HepG2 (cell line): Measurements from ENCODE around the gene HERC4. TPM values are rescaled to one million over a fixed set of nuclear protein-coding genes. Genes with fewer than 3 reads are reported as not detected.

Source experiments
- ATAC-seq: fragments of 200-7000 bp; cut with Tn5 transposase; 3 replicates; pipeline ENCODE4 v1.9.1; 2020; ENCODE audit warnings: mild to moderate bottlenecking, moderate library complexity
- BruUV-seq: library from RNA; stranded (reverse); fragments of 400-500 nt; replicated peaks from 2 replicates; lab custom pipeline; 2021; lab: Mats Ljungman, UMichigan
- CTCF ChIA-PET: fragments of 300-600 bp; formaldehyde crosslinking; extraction: SDS; loops from one replicate; lab custom pipeline; 2021; ENCODE audit warnings: low total read pairs, inconsistent platforms, low intra/inter-chr PET ratio; lab: Yijun Ruan, JAX
- POLR2A ChIA-PET: fragments of 350-600 bp; sonication (Branson Sonifier 250); formaldehyde crosslinking; loops from one replicate; lab custom pipeline; 2020; ENCODE audit warnings: antibody characterized with exemption, inconsistent platforms; lab: Yijun Ruan, JAX
- DNase-seq: peaks from one replicate; pipeline ENCODE4 v3.0.0-alpha.2; 2015; ENCODE audit warnings: low spot score
- FAIRE-seq: peaks from 3 replicates; lab custom pipeline; 2011; peaks lifted over from hg19 to GRCh38; lab: Jason Lieb, UNC
- H2AFZ ChIP-seq: one replicate; pipeline ENCODE4 v1.6.1; 2011; ENCODE audit warnings: low read length, inconsistent platforms
- H3K27ac ChIP-seq: fragments of 300-600 bp; 3 replicates; pipeline ENCODE4 v1.8.0; 2011; ENCODE audit warnings: mixed run types, mild to moderate bottlenecking, mixed read lengths, low read length, inconsistent platforms; ENCODE audit not compliant: insufficient read depth; ENCODE audit errors: extremely low read length
- H3K27me3 ChIP-seq, 2 experiments: fragments of 200-600 bp in 1 of 2; 2 replicates in 1 of 2; 3 replicates in 1 of 2; pipeline versions ENCODE4 v1.6.0 to v1.8.0; 2011; ENCODE audit warnings: low read length in 2 of 2, mild to moderate bottlenecking in 2 of 2, moderate library complexity in 2 of 2, inconsistent platforms in 1 of 2; ENCODE audit not compliant: insufficient read depth in 2 of 2, control insufficient read depth in 1 of 2
- H3K36me3 ChIP-seq, 2 experiments: fragments of 200-600 bp in 1 of 2; replicated peaks in 1 of 2; 2 replicates in 1 of 2; 3 replicates in 1 of 2; pipeline versions ENCODE4 v1.5.1 to v1.8.0; 2011; ENCODE audit warnings: low read length in 2 of 2, inconsistent platforms in 1 of 2; ENCODE audit not compliant: insufficient read depth in 2 of 2, control insufficient read depth in 1 of 2
- H3K4me1 ChIP-seq: 2 replicates; pipeline ENCODE4 v1.5.1; 2012; ENCODE audit warnings: low read length, inconsistent platforms; ENCODE audit not compliant: insufficient read depth
- H3K4me2 ChIP-seq: 2 replicates; pipeline ENCODE4 v1.6.0; 2011; ENCODE audit warnings: low read depth, low read length, inconsistent platforms
- H3K4me3 ChIP-seq, 3 experiments: fragments of 200-600 bp in 1 of 3; sonication (generic), shearing (Covaris generic) in 1 of 3; replicated peaks in 1 of 3; 2 replicates each; pipeline ENCODE4 v1.5.1; 2011 to 2016; ENCODE audit warnings: low read length in 3 of 3, inconsistent platforms in 2 of 3, low read depth in 2 of 3, mild to moderate bottlenecking in 2 of 3, control low read depth in 1 of 3, mixed read lengths in 1 of 3; ENCODE audit not compliant: insufficient read depth in 1 of 3
- H3K79me2 ChIP-seq: one replicate; pipeline ENCODE4 v1.6.1; 2011; ENCODE audit warnings: low read length, inconsistent platforms; ENCODE audit not compliant: insufficient read depth
- H3K9ac ChIP-seq: 2 replicates; pipeline ENCODE4 v1.6.0; 2011; ENCODE audit warnings: mild to moderate bottlenecking, low read depth, low read length, inconsistent platforms; ENCODE audit not compliant: insufficient read depth
- H3K9me3 ChIP-seq: 2 replicates; pipeline ENCODE4 v1.5.1; 2012; ENCODE audit warnings: mild to moderate bottlenecking, low read length
- H4K20me1 ChIP-seq: 2 replicates; pipeline ENCODE4 v1.6.0; 2011; ENCODE audit warnings: inconsistent platforms, mild to moderate bottlenecking, low read length, moderate library complexity; ENCODE audit not compliant: insufficient read depth
- ATF3 ChIP-seq: sonication (generic); formaldehyde crosslinking; IDR thresholded peaks from 2 replicates; pipeline ENCODE4 v1.4.0; 2020; ENCODE audit warnings: missing genetic modification reagents
- CBFB ChIP-seq: sonication (generic); formaldehyde crosslinking; IDR thresholded peaks from 2 replicates; pipeline ENCODE4 v1.4.0; 2020; ENCODE audit warnings: missing genetic modification reagents
- CBX5 ChIP-seq: sonication (generic); formaldehyde crosslinking; IDR thresholded peaks from 2 replicates; pipeline ENCODE4 v1.4.0; 2020; ENCODE audit warnings: missing genetic modification reagents, borderline replicate concordance
- DDIT3 ChIP-seq: sonication (generic); formaldehyde crosslinking; IDR thresholded peaks from 2 replicates; pipeline ENCODE4 v1.4.0; 2020; ENCODE audit warnings: mild to moderate bottlenecking, missing genetic modification reagents
- MAFG ChIP-seq: sonication (generic); formaldehyde crosslinking; IDR thresholded peaks from 2 replicates; pipeline ENCODE4 v1.5.1; 2020; ENCODE audit warnings: mild to moderate bottlenecking, missing genetic modification reagents
- PITX1 ChIP-seq: sonication (generic); formaldehyde crosslinking; IDR thresholded peaks from 2 replicates; pipeline ENCODE4 v1.5.1; 2020; ENCODE audit warnings: mild to moderate bottlenecking, missing genetic modification reagents
- PREB ChIP-seq: sonication (generic); formaldehyde crosslinking; IDR thresholded peaks from 2 replicates; pipeline ENCODE4 v1.4.0; 2020; ENCODE audit warnings: missing genetic modification reagents
- ZBTB1 ChIP-seq: sonication (generic); formaldehyde crosslinking; IDR thresholded peaks from 2 replicates; pipeline ENCODE4 v1.4.0; 2020; ENCODE audit warnings: missing genetic modification reagents, borderline replicate concordance
- ZNF513 ChIP-seq: sonication (generic); formaldehyde crosslinking; conservative IDR thresholded peaks from 2 replicates; pipeline ENCODE4 v1.5.0; 2020; ENCODE audit warnings: missing genetic modification reagents
- ZNF678 ChIP-seq: sonication (generic); formaldehyde crosslinking; IDR thresholded peaks from 2 replicates; pipeline ENCODE4 v1.4.0; 2020; ENCODE audit warnings: mild to moderate bottlenecking, missing genetic modification reagents
- ZNF749 ChIP-seq: sonication (generic); formaldehyde crosslinking; IDR thresholded peaks from 2 replicates; pipeline ENCODE4 v1.8.0; 2022; ENCODE audit warnings: mild to moderate bottlenecking, missing genetic modification reagents, moderate library complexity, borderline replicate concordance
- WGBS: methylation state at CpG from one replicate; pipeline ENCODE4 v1.1.6; 2017; ENCODE audit warnings: low lambda C conversion rate; 5-methylcytosine and 5-hydroxymethylcytosine counted together
- in situ Hi-C: cut with HindIII; loops from 2 replicates; pipeline ENCODE4 v1.10.0; 2017; ENCODE audit warnings: low pct_unique_long_range_greater_than_20kb; ENCODE audit not compliant: extremely low pct_ligation_motif_present
- intact Hi-C: fragments of 100-400 bp; cut with micrococcal nuclease; formaldehyde crosslinking; loops from one replicate; pipeline ENCODE4 v1.10.0; 2022; ENCODE audit not compliant: unreplicated experiment
- polyA plus RNA-seq, 8 experiments: library from polyadenylated mRNA; depleted of rRNA in 3 of 8; stranded (reverse) in 7 of 8; unstranded in 1 of 8; fragments of >200 nt; fragmentation: Illumina TruSeq in 4 of 8; extraction: Trizol in 4 of 8; gene quantifications; 2 replicates each; pipeline versions ENCODE4 v1.2.1 to v1.2.3, GENCODE V29; 2011 to 2016; ENCODE audit warnings: low read depth in 4 of 8, missing spikeins in 1 of 8, mixed read lengths in 1 of 8; ENCODE audit not compliant: insufficient read depth in 1 of 8
- total RNA-seq, 5 experiments: library from RNA; depleted of rRNA; stranded (reverse); fragments of >200 nt; fragmentation: Illumina TruSeq; extraction: Trizol; gene quantifications; 2 replicates each; pipeline ENCODE4 v1.2.3, GENCODE V29; 2016; ENCODE audit warnings: low read depth in 1 of 5

The HERC4 gene
- total and polyA plus RNA-seq, 2 of the 13 experiments (the other 11 are each of a cell fraction or from before 2014, with no cell fraction given): 9.8 to 20.2 TPM

GRCh38 chr10:67934336-67934735, 140.7 kb downstream of the HERC4 start:
- DNase-seq (no peak), ATAC-seq (no peak), FAIRE-seq (no peak)
- Histone ChIP-seq H2AFZ (no peak overlapping the region), H3K79me2 (no peaks in the 10 kb centered on the region), H3K4me1 (no peaks in the 10 kb centered on the region), H3K9me3 (no peaks in the 10 kb centered on the region), H4K20me1 (no peaks in the 10 kb centered on the region), H3K27ac (no peak overlapping the region), H3K9ac (no peak overlapping the region), H3K4me2 (no peak overlapping the region), H3K36me3 (peaks cover 3 to 4% of the 10 kb centered on the region in 2 experiments; a peak in 2 of 5 replicates), H3K4me3 (no peak overlapping the region), H3K27me3 (no peaks in the 10 kb centered on the region)
- intact Hi-C loops: no loop called here
- CTCF ChIA-PET: no interaction called here
- BruUV-seq: no TSS peak
- in situ Hi-C loops: no loop called here
- POLR2A ChIA-PET: no interaction called here
- TF ChIP-seq ATF3 (no peak), ZNF513 (no peak), CBFB (CRISPR knock-in tag) (no peak), PREB (no peak), CBX5 (CRISPR knock-in tag) (no peak), PITX1 (CRISPR knock-in tag) (no peak), ZNF678 (no peak), ZBTB1 (CRISPR knock-in tag) (no peak), ZNF749 (no peak), DDIT3 (CRISPR knock-in tag) (no peak), MAFG (CRISPR knock-in tag) (no peak)
- WGBS: 90% methylated on average over 1 of the region's 1 CpG
